ENCODE results near the gene PHF24.

DNA sequence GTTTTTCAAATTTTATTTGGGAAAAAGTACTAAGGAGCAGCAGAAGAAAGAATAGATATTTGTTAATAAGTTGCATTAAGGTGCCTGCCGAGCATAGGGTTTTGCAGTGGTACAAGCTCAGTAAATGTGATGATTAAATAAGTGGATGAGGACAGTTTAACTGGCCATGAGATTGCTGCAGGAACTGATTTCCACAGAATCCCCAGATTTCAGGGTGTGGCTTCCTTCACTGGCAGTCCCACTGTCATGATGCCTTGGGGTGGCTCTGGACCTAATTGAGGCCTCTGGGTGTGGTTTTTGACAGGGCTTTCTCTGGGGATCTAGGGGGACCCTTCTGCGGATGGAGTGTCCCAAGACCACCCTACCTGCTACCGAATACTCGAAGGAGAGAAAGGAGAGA lies 1.4 kb downstream of the PHF24 start:
- TF ChIP-seq POLR2A (IDR thresholded peaks at IDR 0.05; ENCODE audit: low read length) (no peak), GATA1 (IDR thresholded peaks at IDR 0.05; ENCODE audit: low read depth, low read length) (no peak)
